ENCODE results near the gene ITGA5.

The ITGA5 gene

GRCh38 chr12:54386403-54387113 is 32.5 kb downstream of the ITGA5 start:
- TF ChIP-seq, protein P1, sequence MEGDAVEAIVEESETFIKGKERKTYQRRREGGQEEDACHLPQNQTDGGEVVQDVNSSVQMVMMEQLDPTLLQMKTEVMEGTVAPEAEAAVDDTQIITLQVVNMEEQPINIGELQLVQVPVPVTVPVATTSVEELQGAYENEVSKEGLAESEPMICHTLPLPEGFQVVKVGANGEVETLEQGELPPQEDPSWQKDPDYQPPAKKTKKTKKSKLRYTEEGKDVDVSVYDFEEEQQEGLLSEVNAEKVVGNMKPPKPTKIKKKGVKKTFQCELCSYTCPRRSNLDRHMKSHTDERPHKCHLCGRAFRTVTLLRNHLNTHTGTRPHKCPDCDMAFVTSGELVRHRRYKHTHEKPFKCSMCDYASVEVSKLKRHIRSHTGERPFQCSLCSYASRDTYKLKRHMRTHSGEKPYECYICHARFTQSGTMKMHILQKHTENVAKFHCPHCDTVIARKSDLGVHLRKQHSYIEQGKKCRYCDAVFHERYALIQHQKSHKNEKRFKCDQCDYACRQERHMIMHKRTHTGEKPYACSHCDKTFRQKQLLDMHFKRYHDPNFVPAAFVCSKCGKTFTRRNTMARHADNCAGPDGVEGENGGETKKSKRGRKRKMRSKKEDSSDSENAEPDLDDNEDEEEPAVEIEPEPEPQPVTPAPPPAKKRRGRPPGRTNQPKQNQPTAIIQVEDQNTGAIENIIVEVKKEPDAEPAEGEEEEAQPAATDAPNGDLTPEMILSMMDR (IDR thresholded peaks at IDR 0.05; ENCODE audit: low read depth, low read length), result no peak
- no peak overlapping the region for H3K4me3 ChIP-seq (replicated peaks in 1 of 2; ENCODE audit: low read depth in 2 of 2, low read length in 2 of 2)
- DNase-seq (ENCODE audit: low read depth in 2 of 2), result no peak

GRCh38 chr12:54385251-54385914 is 33.7 kb downstream of the ITGA5 start:
- H3K4me3 ChIP-seq (replicated peaks in 1 of 2; ENCODE audit: low read depth in 2 of 2, low read length in 2 of 2), result no peak overlapping the region
- TF ChIP-seq, protein P1 (IDR thresholded peaks at IDR 0.05; ENCODE audit: low read depth, low read length), result no peak
- no peak for DNase-seq (ENCODE audit: low read depth in 2 of 2)

DNA sequence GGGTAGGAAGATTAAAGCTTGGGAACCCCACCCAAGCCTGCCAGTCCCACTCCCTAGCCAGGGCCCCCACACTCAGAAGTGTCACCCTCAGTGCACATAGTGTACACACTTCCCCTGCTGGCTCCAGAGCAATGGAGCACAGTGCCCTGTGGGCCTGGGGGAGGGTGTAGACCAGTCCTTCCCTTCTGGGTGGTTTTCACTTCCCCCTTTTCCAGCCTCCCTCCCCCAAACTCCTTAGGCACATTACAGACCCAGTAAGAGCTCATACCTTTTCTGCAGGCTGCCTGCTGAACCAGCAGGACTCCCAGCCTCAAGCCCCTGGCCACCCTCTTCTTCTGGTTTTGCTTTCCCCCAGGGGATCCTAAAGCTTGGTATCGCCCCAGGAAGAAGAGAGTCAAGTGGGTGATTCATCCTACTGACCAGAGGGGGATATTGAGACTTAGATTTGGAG is 34.5 kb downstream of the ITGA5 start, which contains the start of gene ZNF385A:
ZNF385A (minus strand) TSS at position 143 of the 451 bp plus-strand sequence. CDS start 219 bp downstream, outside the sequence.
- peak in 1 of 2 donors; percentile 17 for DNase-seq (ENCODE audit: low read depth in 2 of 2)
- TF ChIP-seq, protein P1 (IDR thresholded peaks at IDR 0.05; ENCODE audit: low read depth, low read length), result no peak
- H3K4me3 ChIP-seq (replicated peaks in 1 of 2; ENCODE audit: low read depth in 2 of 2, low read length in 2 of 2), result no peak within 1 kb of the TSS

DNA sequence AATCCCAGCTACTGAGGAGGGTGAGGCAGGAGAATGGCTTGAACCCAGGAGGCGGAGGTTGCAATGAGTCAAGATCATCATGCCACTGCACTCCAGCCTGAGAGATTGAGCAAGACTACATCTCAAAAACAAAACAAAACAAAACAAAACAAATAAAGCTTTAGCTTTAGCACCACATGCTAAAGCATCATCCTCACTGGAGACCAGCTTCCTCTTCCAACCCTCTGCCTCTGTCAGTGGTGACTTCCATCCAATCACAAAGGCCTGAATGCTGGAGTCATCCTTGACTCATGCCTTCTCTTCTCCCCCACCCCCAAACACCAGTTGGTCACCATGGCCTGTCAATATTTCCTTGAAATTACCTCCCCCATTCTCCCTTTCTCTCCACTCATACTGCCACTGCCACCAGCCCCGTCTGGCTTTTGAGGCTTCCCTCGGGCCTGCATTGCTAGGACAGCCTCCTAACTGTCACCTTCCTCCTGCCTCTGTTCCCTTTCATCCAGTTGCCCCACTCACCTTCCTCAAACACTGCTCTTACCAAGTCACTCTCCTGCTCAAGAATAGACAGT is 35.9 kb downstream of the ITGA5 start:
- TF ChIP-seq, protein P1 (IDR thresholded peaks at IDR 0.05; ENCODE audit: low read depth, low read length), result no peak
- H3K4me3 ChIP-seq (replicated peaks in 1 of 2; ENCODE audit: low read depth in 2 of 2, low read length in 2 of 2), result no peak overlapping the region

DNA sequence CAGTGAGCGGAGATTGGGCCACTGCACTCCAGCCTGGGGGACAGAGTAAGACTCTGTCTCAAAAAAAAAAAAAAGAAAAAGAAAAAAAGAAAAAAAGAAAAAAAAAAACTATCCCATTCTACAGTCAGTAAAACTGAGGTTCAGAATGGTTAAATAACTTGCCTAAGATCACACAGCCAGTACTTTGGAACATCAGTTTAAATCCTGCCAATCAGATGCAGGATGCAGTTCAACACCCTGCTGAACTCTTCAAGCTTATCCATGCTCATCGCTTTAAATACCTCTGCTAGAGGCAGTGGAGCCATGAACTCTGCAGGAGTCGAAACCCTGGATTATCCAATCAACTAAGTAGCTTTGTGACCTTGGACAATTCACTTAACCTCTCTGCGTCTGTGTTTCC is 37.9 kb downstream of the ITGA5 start:
- TF ChIP-seq, protein P1 (IDR thresholded peaks at IDR 0.05; ENCODE audit: low read depth, low read length), result no peak
- no peak for DNase-seq (ENCODE audit: low read depth in 2 of 2)

More for the DNA sequence above, 35.9 kb downstream of the ITGA5 start:
- peak; percentile 62 to 99 for DNase-seq (ENCODE audit: low read depth in 2 of 2)

DNA sequence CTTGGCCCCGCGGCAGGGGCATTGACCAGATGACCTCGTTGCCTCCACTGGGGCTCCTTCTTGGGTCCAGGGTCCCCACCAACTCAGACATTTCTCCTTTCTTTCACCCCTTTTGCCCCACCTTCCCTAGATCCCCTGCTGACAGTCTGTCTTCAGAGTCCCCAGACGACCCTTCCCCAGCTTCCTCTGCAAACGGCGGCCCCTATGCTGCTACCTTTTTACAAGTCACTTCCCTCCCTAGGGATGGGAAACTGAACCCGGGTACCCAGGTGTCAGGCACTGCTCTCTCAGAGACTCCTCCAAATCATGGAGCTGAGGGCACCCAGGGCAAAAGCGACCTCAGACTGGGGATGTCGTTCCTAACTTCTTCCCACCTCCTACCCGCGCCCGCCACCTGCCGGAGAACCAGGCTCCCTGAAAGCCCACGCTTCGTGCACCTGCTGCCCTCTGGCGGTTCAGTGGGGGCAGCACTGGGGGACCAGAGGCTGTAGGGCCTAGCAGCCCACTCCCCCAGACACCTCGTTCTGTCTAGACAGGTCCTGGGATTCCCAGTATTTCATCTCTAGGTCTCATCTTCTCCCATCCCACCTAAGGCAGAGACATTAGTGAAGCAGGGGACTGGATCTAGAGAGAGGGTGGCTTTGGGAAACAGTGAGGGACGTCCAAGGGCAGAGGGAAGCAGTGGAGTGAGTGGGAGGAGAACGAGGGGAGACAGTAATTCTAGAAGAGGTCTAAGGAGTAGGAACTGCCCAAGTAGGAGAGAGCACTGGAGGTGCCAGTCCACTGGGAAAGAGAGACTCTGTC is 39.5 kb downstream of the ITGA5 start:
- TF ChIP-seq, protein P1 (IDR thresholded peaks at IDR 0.05; ENCODE audit: low read depth, low read length), result peak; percentile 100
- peak; percentile 88 to 89 for DNase-seq (ENCODE audit: low read depth in 2 of 2)
- H3K4me3 ChIP-seq (replicated peaks in 1 of 2; ENCODE audit: low read depth in 2 of 2, low read length in 2 of 2), result peak overlapping the region; percentile 47 to 49

More for the DNA sequence above, 37.9 kb downstream of the ITGA5 start:
- H3K4me3 ChIP-seq (replicated peaks in 1 of 2; ENCODE audit: low read depth in 2 of 2, low read length in 2 of 2), result no peak overlapping the region
